Measurements from ENCODE around the gene SAMD10. TPM values are rescaled to one million over a fixed set of nuclear protein-coding genes. Genes with fewer than 3 reads are reported as not detected.
A peak's percentile ranks its signal among the peaks of the same experiment; 100 is the strongest.
"Not testable (repeated sequence)": the region's sequence is repeated elsewhere in the genome, so short reads cannot be mapped to it uniquely, and the experiment has no call there.

Gene SAMD10
- total and polyA plus RNA-seq, 4 experiments from 2014 or later: 7.4 to 13.0 (median 8.6) TPM

GRCh38 chr20:63978319-63979228 is 868 bp downstream of the SAMD10 start:
- intact Hi-C loops (cut with micrococcal nuclease): no loop called here
- H3K9me3 Mint-ChIP-seq: peaks cover 0 to 1% (median 0%) of the 10 kb centered on the region in 8 donors
- H3K4me1 ChIP-seq (ENCODE audit: insufficient read depth, low read length): peaks cover 54% of the 10 kb centered on the region

DNA sequence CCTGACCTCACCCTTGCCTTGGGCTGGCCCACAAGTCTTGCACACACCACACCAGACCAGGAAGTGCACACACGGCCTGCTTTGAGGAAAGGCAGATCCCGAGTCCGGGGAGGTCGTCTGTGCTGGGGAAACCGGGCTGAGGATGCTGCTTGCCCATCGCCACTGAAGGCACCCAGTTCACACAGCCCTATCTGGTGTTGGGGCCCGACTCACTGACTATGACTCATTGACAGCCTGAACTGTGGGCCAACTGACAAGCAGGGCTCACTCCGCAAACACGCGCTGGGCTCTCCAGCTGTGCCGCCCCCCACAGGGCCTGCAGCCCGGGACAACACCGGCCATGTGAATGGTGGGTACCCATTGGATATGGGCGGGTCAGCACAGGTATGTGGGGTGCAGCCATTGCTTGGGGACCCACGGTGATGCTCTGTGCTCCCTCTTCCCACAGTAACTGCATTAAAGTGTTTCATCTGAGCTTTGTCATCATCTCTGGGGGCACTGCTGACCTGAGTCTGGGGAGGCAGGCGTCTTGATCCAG is 1.6 kb downstream of the SAMD10 start:
- peaks cover 43 to 77% (median 59%) of the 10 kb centered on the region in 4 donors for H3K4me1 Mint-ChIP-seq
- CTCF ChIA-PET (ENCODE audit: partially characterized antibody): interaction anchor here (0.5 to 1.8 kb wide), 3 partner anchors 24 to 440 kb away, joined by 4 to 10 read pairs (median 6); partner anchors contain the start of gene PTK6
- no peaks in the 10 kb centered on the region for H3K9me3 ChIP-seq (ENCODE audit: control insufficient read depth in 1 of 2, low read length in 2 of 2)
- H3K9me3 Mint-ChIP-seq: peaks cover 0 to 1% (median 0%) of the 10 kb centered on the region in 8 donors
- no peaks in the 10 kb centered on the region for H3K27me3 ChIP-seq (ENCODE audit: insufficient read depth, low read length)
- no peaks in the 10 kb centered on the region for H3K27me3 Mint-ChIP-seq
- POLR2A ChIA-PET (ENCODE audit: partially characterized antibody): interaction anchor here (1.0 to 1.6 kb wide), 4 partner anchors 22 to 270 kb away, joined by 3 to 7 read pairs (median 4); partner anchors contain the start of genes ARFRP1, C20orf204, UCKL1 and ZGPAT
- peak overlapping the region in 1 of 2 donors; percentile 59 for H3K4me3 ChIP-seq (ENCODE audit: low read length in 2 of 2)
- H3K27ac ChIP-seq (ENCODE audit: low read depth, low read length): peak overlapping the region; percentile 63
- intact Hi-C loops (cut with micrococcal nuclease): no loop called here
- peaks cover 48% of the 10 kb centered on the region for H3K4me1 ChIP-seq (ENCODE audit: insufficient read depth, low read length)
- peaks cover 19 to 34% of the 10 kb centered on the region in 2 donors for H3K36me3 Mint-ChIP-seq
- H3K27ac Mint-ChIP-seq: peak overlapping the region; percentile 88 to 94 (median 91)
- H3K36me3 ChIP-seq (ENCODE audit: insufficient read depth, low read length): peaks cover 6% of the 10 kb centered on the region
- DNase-seq: peak in 2 of 5 donors; percentile 18 to 77
- H3K4me3 Mint-ChIP-seq: peak overlapping the region; percentile 82 to 87 (median 85)

More at GRCh38 chr20:63978319-63979228, 868 bp downstream of the SAMD10 start:
- peak overlapping the region; percentile 82 to 87 (median 85) for H3K4me3 Mint-ChIP-seq
- ChIA-PET POLR2A (ENCODE audit: partially characterized antibody) (interaction anchor here (1.1 to 2.5 kb wide), 16 partner anchors 8 to 458 kb away, joined by 3 to 71 read pairs (median 9); partner anchors contain the start of genes ARFRP1, GMEB2, PPDPF and PTK6), CTCF (ENCODE audit: partially characterized antibody) (interaction anchor here (1.1 to 4.2 kb wide), 7 partner anchors 22 to 271 kb away, joined by 4 to 84 read pairs (median 10); partner anchors contain the start of genes ARFRP1, C20orf204, TCEA2 and UCKL1)
- Histone ChIP-seq H3K4me3 (ENCODE audit: low read length in 2 of 2) (peak overlapping the region; percentile 36 to 59), H3K36me3 (ENCODE audit: insufficient read depth, low read length) (peaks cover 10% of the 10 kb centered on the region), H3K9me3 (ENCODE audit: control insufficient read depth in 1 of 2, low read length in 2 of 2) (no peaks in the 10 kb centered on the region), H3K27ac (ENCODE audit: low read depth, low read length) (peak overlapping the region; percentile 63), H3K27me3 (ENCODE audit: insufficient read depth, low read length) (no peaks in the 10 kb centered on the region)
- peak overlapping the region; percentile 86 to 94 (median 91) for H3K27ac Mint-ChIP-seq
- H3K27me3 Mint-ChIP-seq: no peaks in the 10 kb centered on the region
- peaks cover 43 to 77% (median 60%) of the 10 kb centered on the region in 4 donors for H3K4me1 Mint-ChIP-seq
- DNase-seq: peak in 4 of 5 donors; percentile 28 to 56 (median 40)
- H3K36me3 Mint-ChIP-seq: peaks cover 24 to 40% of the 10 kb centered on the region in 2 donors

DNA sequence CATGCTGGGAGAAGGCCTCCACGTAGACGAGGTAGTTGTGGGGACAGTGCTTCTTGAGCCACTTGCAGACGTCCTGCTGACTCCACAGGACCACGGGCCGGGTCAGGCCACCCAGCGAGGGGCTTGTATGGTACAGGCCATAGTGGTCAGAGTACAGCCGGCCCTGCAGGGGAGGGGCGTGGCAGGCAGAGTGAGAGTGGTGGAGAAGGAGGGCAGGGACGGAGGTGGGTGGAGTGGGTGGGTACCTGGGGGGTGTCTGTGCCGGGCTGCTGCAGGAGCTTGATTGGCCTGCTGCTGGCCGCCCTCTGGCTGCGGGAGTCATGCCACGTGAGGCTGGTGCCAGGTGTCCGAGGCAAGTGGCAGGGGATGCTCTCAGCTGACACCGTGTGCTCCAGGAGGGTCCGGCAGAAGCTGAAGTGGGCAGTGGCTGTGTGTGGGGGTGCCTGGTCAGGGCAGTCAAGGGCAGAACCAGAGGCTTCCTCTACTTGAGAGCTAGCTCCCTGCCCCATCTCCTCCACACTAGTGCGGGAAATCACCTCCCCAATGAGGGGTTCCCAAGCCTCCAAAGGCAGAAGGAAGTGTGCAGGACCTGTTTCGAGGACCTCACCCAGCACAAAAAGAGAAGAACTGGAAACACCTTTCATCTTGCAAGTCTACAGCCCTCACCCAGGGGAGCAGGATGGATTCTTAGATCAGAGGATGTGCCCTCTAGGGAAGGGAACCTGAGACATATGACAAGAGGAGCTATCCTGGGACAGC is 2.3 kb downstream of the SAMD10 start:
- CTCF ChIA-PET (ENCODE audit: partially characterized antibody): interaction anchor here (0.5 to 1.8 kb wide), 3 partner anchors 25 to 439 kb away, joined by 4 to 10 read pairs (median 6); partner anchors contain the start of gene PTK6
- intact Hi-C loops (cut with micrococcal nuclease): no loop called here
- H3K4me3 Mint-ChIP-seq: peak overlapping the region in 7 of 8 donors; percentile 73 to 87 (median 84)
- POLR2A ChIA-PET (ENCODE audit: partially characterized antibody): interaction anchor here (1.0 to 1.6 kb wide), 4 partner anchors 21 to 270 kb away, joined by 3 to 7 read pairs (median 4); partner anchors contain the start of genes ARFRP1, C20orf204, UCKL1 and ZGPAT
- Histone ChIP-seq H3K4me3 (ENCODE audit: low read length in 2 of 2) (no peak overlapping the region), H3K27ac (ENCODE audit: low read depth, low read length) (peak overlapping the region; percentile 63), H3K27me3 (ENCODE audit: insufficient read depth, low read length) (no peaks in the 10 kb centered on the region), H3K9me3 (ENCODE audit: control insufficient read depth in 1 of 2, low read length in 2 of 2) (no peaks in the 10 kb centered on the region), H3K4me1 (ENCODE audit: insufficient read depth, low read length) (peaks cover 41% of the 10 kb centered on the region), H3K36me3 (ENCODE audit: insufficient read depth, low read length) (no peaks in the 10 kb centered on the region)
- peaks cover 38 to 77% (median 55%) of the 10 kb centered on the region in 4 donors for H3K4me1 Mint-ChIP-seq
- peaks cover 12 to 32% of the 10 kb centered on the region in 2 donors for H3K36me3 Mint-ChIP-seq
- H3K27ac Mint-ChIP-seq: peak overlapping the region; percentile 85 to 94 (median 90)
- DNase-seq: no peak
- H3K9me3 Mint-ChIP-seq: peaks cover 0 to 1% (median 0%) of the 10 kb centered on the region in 8 donors
- no peaks in the 10 kb centered on the region for H3K27me3 Mint-ChIP-seq

GRCh38 chr20:63976511-63976910 is 2.9 kb downstream of the SAMD10 start:
- H3K27ac ChIP-seq (ENCODE audit: low read depth, low read length); intact Hi-C loops (cut with micrococcal nuclease); H3K27me3 ChIP-seq (ENCODE audit: insufficient read depth, low read length); H3K27me3 Mint-ChIP-seq; H3K4me3 ChIP-seq (ENCODE audit: low read length in 2 of 2); H3K36me3 ChIP-seq (ENCODE audit: insufficient read depth, low read length); H3K9me3 Mint-ChIP-seq; POLR2A ChIA-PET (ENCODE audit: partially characterized antibody); H3K9me3 ChIP-seq (ENCODE audit: control insufficient read depth in 1 of 2, low read length in 2 of 2); DNase-seq: not testable (repeated sequence)
- CTCF ChIA-PET (ENCODE audit: partially characterized antibody): interaction anchor here (0.6 to 3.3 kb wide), 6 partner anchors 62 to 438 kb away, joined by 3 to 15 read pairs (median 5); partner anchors contain the start of genes PTK6 and TPD52L2
- Mint-ChIP-seq H3K4me3 (peak overlapping the region in 5 of 8 donors; percentile 4 to 70 (median 45)), H3K36me3 (peaks cover 8 to 28% of the 10 kb centered on the region in 2 donors), H3K27ac (peak overlapping the region in 6 of 7 donors; percentile 19 to 89 (median 68)), H3K4me1 (peaks cover 34 to 72% (median 50%) of the 10 kb centered on the region in 4 donors)
- H3K4me1 ChIP-seq (ENCODE audit: insufficient read depth, low read length): peaks cover 35% of the 10 kb centered on the region

GRCh38 chr20:63974402-63975200 is 4.8 kb downstream of the SAMD10 start:
- peaks cover 0 to 1% (median 0%) of the 10 kb centered on the region in 8 donors for H3K9me3 Mint-ChIP-seq
- intact Hi-C loops (cut with micrococcal nuclease): loop anchor here (1.0 to 5.0 kb wide), 6 partner anchors 65 to 532 kb away; partner anchors contain the start of gene TPD52L2

More at GRCh38 chr20:63974402-63975200, 4.8 kb downstream of the SAMD10 start:
- peaks cover 8 to 15% of the 10 kb centered on the region in 2 donors for H3K36me3 Mint-ChIP-seq
- Histone ChIP-seq H3K4me3 (ENCODE audit: low read length in 2 of 2) (no peak overlapping the region), H3K9me3 (ENCODE audit: control insufficient read depth in 1 of 2, low read length in 2 of 2) (no peaks in the 10 kb centered on the region), H3K4me1 (ENCODE audit: insufficient read depth, low read length) (peaks cover 28% of the 10 kb centered on the region), H3K27me3 (ENCODE audit: insufficient read depth, low read length) (no peaks in the 10 kb centered on the region), H3K27ac (ENCODE audit: low read depth, low read length) (no peak overlapping the region), H3K36me3 (ENCODE audit: insufficient read depth, low read length) (no peaks in the 10 kb centered on the region)
- H3K27me3 Mint-ChIP-seq: no peaks in the 10 kb centered on the region
- POLR2A ChIA-PET (ENCODE audit: partially characterized antibody): interaction anchor here (0.7 to 2.5 kb wide), 2 partner anchors 18 to 64 kb away, joined by 3 to 12 read pairs; partner anchors contain the start of gene UCKL1
- CTCF ChIA-PET (ENCODE audit: partially characterized antibody): interaction anchor here (0.7 to 3.3 kb wide), 22 partner anchors 8 to 478 kb away, joined by 3 to 15 read pairs (median 4); partner anchors contain the start of genes PTK6 and TPD52L2
- peak overlapping the region in 3 of 7 donors; percentile 14 to 79 (median 55) for H3K27ac Mint-ChIP-seq
- peaks cover 20 to 53% (median 34%) of the 10 kb centered on the region in 4 donors for H3K4me1 Mint-ChIP-seq
- peak in 1 of 5 donors; percentile 25 for DNase-seq
- peak overlapping the region in 1 of 8 donors; percentile 16 for H3K4me3 Mint-ChIP-seq

Measured in CD4-positive, alpha-beta memory T cell (primary cell).